ENCODE measurements around the gene AATK. TPM values are rescaled to one million over a fixed set of nuclear protein-coding genes. Genes with fewer than 3 reads are reported as not detected.
A peak's percentile ranks its signal among the peaks of the same experiment; 100 is the strongest.

Gene AATK
- total and polyA plus RNA-seq, 2 of the 13 experiments (the other 11 are each of a cell fraction or from before 2014, with no cell fraction given), result 2.9 to 8.4 TPM

DNA sequence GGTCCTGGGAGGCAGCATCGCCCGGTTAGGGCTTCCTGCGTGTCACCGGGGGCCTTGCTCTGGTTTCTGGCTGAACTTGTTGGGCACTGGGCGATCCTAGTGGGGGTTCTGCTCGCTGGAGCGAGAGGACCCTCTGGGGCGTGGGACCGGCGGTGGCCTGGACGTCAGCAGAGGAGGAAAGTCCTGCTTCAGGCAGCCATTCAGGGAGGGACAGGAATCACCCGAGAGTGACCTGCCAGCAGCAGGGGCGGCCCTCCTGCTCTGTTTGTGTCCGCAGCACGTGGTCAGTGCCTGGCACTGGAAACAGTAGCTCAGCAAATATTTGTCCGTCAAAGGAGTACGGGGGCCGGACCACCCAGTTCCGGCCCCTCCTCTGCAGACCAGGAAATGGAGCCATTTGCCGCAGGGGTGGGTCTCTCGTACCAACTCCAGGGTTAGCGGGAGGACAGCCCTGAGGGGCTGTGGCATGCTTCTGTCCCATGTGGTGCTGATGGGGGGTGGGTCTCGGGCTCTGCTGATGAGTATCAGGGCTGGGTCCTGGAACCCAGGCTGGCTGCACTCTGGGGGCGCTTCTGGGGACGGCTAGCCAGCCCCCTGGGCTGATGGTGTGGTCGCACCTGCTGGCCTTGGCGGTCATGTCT lies 82.8 kb downstream of the AATK start (continued):
- TF ChIP-seq, protein P1, sequence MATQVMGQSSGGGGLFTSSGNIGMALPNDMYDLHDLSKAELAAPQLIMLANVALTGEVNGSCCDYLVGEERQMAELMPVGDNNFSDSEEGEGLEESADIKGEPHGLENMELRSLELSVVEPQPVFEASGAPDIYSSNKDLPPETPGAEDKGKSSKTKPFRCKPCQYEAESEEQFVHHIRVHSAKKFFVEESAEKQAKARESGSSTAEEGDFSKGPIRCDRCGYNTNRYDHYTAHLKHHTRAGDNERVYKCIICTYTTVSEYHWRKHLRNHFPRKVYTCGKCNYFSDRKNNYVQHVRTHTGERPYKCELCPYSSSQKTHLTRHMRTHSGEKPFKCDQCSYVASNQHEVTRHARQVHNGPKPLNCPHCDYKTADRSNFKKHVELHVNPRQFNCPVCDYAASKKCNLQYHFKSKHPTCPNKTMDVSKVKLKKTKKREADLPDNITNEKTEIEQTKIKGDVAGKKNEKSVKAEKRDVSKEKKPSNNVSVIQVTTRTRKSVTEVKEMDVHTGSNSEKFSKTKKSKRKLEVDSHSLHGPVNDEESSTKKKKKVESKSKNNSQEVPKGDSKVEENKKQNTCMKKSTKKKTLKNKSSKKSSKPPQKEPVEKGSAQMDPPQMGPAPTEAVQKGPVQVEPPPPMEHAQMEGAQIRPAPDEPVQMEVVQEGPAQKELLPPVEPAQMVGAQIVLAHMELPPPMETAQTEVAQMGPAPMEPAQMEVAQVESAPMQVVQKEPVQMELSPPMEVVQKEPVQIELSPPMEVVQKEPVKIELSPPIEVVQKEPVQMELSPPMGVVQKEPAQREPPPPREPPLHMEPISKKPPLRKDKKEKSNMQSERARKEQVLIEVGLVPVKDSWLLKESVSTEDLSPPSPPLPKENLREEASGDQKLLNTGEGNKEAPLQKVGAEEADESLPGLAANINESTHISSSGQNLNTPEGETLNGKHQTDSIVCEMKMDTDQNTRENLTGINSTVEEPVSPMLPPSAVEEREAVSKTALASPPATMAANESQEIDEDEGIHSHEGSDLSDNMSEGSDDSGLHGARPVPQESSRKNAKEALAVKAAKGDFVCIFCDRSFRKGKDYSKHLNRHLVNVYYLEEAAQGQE (IDR thresholded peaks at IDR 0.05; ENCODE audit: borderline replicate concordance in 1 of 2, low read depth in 1 of 2, low read length in 2 of 2), result peak in 1 of 2 experiments; percentile 50; a peak in 1 of 4 replicates
- TF ChIP-seq ZNF670 (CRISPR knock-in tag; IDR thresholded peaks at IDR 0.05; ENCODE audit: borderline replicate concordance) (no peak; the same call in 1 of the 2 replicates), HNRNPLL (IDR thresholded peaks at IDR 0.05; ENCODE audit: low read depth, low read length, poor library complexity, severe bottlenecking) (peak; percentile 71), CENPBD1 (CRISPR knock-in tag; IDR thresholded peaks at IDR 0.05; ENCODE audit: borderline replicate concordance, low read depth) (no peak; the same call in 1 of the 2 replicates), PRMT3 (CRISPR knock-in tag; IDR thresholded peaks at IDR 0.05; ENCODE audit: borderline replicate concordance, low read depth) (peak; percentile 81; the same call in 1 of the 2 replicates), EED (CRISPR knock-in tag; IDR thresholded peaks at IDR 0.05) (no peak; the same call in 1 of the 2 replicates), ZNF570 (CRISPR knock-in tag; IDR thresholded peaks at IDR 0.05; ENCODE audit: borderline replicate concordance) (no peak), GATAD2A (CRISPR knock-in tag; IDR thresholded peaks at IDR 0.05) (peak; percentile 94), ZNF704 (CRISPR knock-in tag; IDR thresholded peaks at IDR 0.05; ENCODE audit: borderline replicate concordance) (peak; percentile 97; the same call in 1 of the 2 replicates), RARG (CRISPR knock-in tag; IDR thresholded peaks at IDR 0.05; ENCODE audit: low read depth) (no peak), MEF2D (CRISPR knock-in tag; IDR thresholded peaks at IDR 0.05) (peak; percentile 85), ZNF232 (CRISPR knock-in tag; IDR thresholded peaks at IDR 0.05; ENCODE audit: borderline replicate concordance) (peak; percentile 99), FOXO1 (CRISPR knock-in tag; IDR thresholded peaks at IDR 0.05) (peak; percentile 94), ELF4 (CRISPR knock-in tag; IDR thresholded peaks at IDR 0.05; ENCODE audit: borderline replicate concordance) (peak; percentile 84; the same call in 1 of the 2 replicates), SP2 (CRISPR knock-in tag; IDR thresholded peaks at IDR 0.05) (peak; percentile 49), TFE3 (CRISPR knock-in tag; IDR thresholded peaks at IDR 0.05) (peak; percentile 97), TAF1 (CRISPR knock-in tag; IDR thresholded peaks at IDR 0.05) (no peak), ELF1 (CRISPR knock-in tag; IDR thresholded peaks at IDR 0.05) (peak; percentile 93), EHMT2 (IDR thresholded peaks at IDR 0.05; ENCODE audit: borderline replicate concordance, low read depth, low read length) (no peak), TARDBP (CRISPR knock-in tag; IDR thresholded peaks at IDR 0.05) (peak; percentile 91)
- TF ChIP-seq, protein P2, sequence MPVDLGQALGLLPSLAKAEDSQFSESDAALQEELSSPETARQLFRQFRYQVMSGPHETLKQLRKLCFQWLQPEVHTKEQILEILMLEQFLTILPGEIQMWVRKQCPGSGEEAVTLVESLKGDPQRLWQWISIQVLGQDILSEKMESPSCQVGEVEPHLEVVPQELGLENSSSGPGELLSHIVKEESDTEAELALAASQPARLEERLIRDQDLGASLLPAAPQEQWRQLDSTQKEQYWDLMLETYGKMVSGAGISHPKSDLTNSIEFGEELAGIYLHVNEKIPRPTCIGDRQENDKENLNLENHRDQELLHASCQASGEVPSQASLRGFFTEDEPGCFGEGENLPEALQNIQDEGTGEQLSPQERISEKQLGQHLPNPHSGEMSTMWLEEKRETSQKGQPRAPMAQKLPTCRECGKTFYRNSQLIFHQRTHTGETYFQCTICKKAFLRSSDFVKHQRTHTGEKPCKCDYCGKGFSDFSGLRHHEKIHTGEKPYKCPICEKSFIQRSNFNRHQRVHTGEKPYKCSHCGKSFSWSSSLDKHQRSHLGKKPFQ (CRISPR knock-in tag; IDR thresholded peaks at IDR 0.05; ENCODE audit: insufficient replicate concordance), result peak; percentile 93

All from HepG2 (cell line).